K562 treated with DMSO at 1 percent for 48 hours (cell line): ENCODE measurements around the gene LYPD8. TPM values are rescaled to one million over a fixed set of nuclear protein-coding genes. Genes with fewer than 3 reads are reported as not detected.

Experiments used
- total RNA-seq: library from RNA; unstranded; fragments of 300-600 nt; gene quantifications from 2 replicates; pipeline ENCODE4 v1.2.3, GENCODE V29; 2022; ENCODE audit warnings: low replicate concordance; ENCODE audit errors: extremely low read depth

Gene LYPD8
- not detected in 2 replicates for total RNA-seq

GRCh38 chr1:248755517-248755916 lies at the start of gene LYPD8:
LYPD8 (minus strand) TSS chr1:248755759; CDS start chr1:248751081, 4,678 bp downstream.

GRCh38 chr1:248702714-248703113 lies 52.8 kb downstream of the LYPD8 start, which contains the start of gene OR14I1:
OR14I1 (minus strand) TSS chr1:248702766.

Other genes with a start within 250 kb of the LYPD8 start
- gene OR2G6, start 247.7 kb downstream of the LYPD8 start, total RNA-seq, result not detected in 2 replicates
- gene OR2T29, start 193.0 kb downstream of the LYPD8 start, total RNA-seq, result not detected in 2 replicates
- not detected in 2 replicates for gene OR2T34, start 181.0 kb downstream of the LYPD8 start, total RNA-seq
- not detected in 2 replicates for gene OR2T10, start 158.1 kb downstream of the LYPD8 start, total RNA-seq
- not detected in 2 replicates for gene OR2T11, start 120.7 kb downstream of the LYPD8 start, total RNA-seq
- gene OR2T35, start 110.5 kb downstream of the LYPD8 start, total RNA-seq, result not detected in 2 replicates
- gene OR2T27, start 100.2 kb downstream of the LYPD8 start, total RNA-seq, result not detected in 2 replicates
- gene OR14I1, start 53.0 kb downstream of the LYPD8 start, total RNA-seq, result not detected in 2 replicates
- gene SH3BP5L, start 70.2 kb upstream of the LYPD8 start, total RNA-seq, result not detected in 2 replicates
- not detected in 2 replicates for gene ZNF672, start 82.5 kb upstream of the LYPD8 start, total RNA-seq
- gene ZNF692, start 103.3 kb upstream of the LYPD8 start, total RNA-seq, result not detected in 2 replicates
- gene PGBD2, start 150.5 kb upstream of the LYPD8 start, total RNA-seq, result not detected in 2 replicates